HG02623 (cell line): ENCODE data around the gene TBC1D16.
"Not testable (repeated sequence)": the region's sequence is repeated elsewhere in the genome, so short reads cannot be mapped to it uniquely, and the experiment has no call there.

Experiments used
- ATAC-seq: cut with Tn5 transposase; IDR thresholded peaks from one replicate; pipeline ENCODE4 v1.9.1; 2021; ENCODE audit warnings: moderate library complexity; ENCODE audit not compliant: unreplicated experiment

The TBC1D16 gene

GRCh38 chr17:80055597-80055996 is 19.9 kb upstream of the TBC1D16 start:
- no peak for ATAC-seq

DNA sequence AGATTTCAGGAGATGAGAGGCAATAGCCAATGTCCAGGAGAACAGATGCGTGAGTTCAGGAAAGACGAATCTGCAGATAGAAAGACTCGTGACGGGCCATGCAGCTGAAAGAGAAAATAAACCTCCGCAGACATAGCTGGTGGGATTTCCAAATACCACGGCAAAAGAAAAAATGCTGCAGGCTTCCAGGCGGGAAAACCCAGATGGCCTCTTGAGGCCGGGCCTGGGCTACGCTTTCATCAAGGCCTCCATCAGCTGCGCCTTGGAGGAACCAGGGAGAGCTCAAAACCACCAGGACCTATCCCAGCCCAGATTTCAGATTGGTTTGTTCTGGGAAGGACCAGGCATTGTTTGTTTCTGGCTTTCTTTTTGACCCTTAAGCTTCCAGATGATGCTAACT is 17.4 kb upstream of the TBC1D16 start:
- ATAC-seq: no peak

DNA sequence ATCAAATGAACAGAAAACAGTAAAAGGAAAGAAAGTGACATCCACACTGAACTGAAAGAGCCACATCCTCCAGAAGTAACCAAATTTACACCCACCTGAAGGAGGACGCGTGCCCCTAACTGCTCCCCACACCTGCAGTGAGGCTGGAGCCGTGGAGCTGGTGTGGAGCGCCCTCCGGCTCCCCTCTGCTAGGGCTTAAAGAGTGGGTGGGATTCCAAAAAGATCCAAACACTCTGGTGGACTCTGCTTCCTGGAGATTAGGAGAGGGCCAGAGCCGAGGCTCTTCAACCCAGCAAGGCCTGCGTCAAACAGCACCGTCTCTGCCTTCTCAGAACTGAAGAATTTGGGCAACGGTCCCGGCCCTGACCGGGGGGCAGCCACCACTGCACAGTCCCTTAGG is 16.0 kb upstream of the TBC1D16 start:
- ATAC-seq: no peak

DNA sequence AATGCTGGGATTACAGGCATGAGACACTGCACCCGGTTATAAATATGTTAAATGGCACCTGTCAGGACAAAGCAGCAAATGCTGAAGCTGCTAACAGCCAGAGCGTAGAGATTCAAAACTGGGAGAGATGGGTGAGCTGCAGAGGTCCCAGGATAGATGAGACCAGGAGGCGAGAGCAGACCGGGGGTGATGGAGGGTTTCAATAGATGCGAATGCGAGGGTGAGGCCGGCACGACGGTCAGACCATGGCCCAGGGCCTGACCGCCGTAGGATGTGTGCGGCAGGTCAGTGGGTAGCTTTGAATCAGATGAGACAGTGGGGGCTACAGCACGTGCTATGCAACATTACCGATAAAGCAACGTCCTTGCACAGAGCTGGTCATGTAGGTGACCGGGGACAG is 15.0 kb upstream of the TBC1D16 start:
- ATAC-seq: no peak

GRCh38 chr17:80049986-80050385 is 14.3 kb upstream of the TBC1D16 start:
- ATAC-seq: no peak

- no peak for ATAC-seq
Measured at GRCh38 chr17:80047176-80047575, 11.5 kb upstream of the TBC1D16 start.

DNA sequence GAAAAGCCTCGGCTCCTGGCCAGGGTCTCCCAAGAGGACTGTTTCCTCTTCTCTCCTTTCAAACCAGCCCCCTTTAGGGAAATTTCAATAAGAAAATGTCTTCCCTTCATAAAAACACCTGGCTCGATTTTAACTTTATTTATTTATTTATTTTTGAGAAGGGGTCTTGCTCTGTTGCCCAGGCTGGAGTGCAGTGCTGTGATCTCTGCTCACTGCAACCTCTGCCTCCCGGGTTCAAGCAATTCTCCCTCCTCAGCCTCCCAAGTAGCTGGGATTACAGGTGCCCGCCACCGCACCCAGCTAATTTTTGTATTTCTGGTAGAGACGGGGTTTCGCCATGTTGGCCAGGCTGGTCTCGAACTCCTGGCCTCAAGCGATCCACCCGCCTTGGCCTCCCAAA is 11.0 kb upstream of the TBC1D16 start:
- not testable (repeated sequence) for ATAC-seq

- ATAC-seq: no peak
Measured at GRCh38 chr17:80045703-80046102, 10.0 kb upstream of the TBC1D16 start.

- no peak for ATAC-seq
Measured at GRCh38 chr17:80043963-80044362, 8.3 kb upstream of the TBC1D16 start.

GRCh38 chr17:80036715-80037477 is 1.2 kb upstream of the TBC1D16 start:
- no peak for ATAC-seq

DNA sequence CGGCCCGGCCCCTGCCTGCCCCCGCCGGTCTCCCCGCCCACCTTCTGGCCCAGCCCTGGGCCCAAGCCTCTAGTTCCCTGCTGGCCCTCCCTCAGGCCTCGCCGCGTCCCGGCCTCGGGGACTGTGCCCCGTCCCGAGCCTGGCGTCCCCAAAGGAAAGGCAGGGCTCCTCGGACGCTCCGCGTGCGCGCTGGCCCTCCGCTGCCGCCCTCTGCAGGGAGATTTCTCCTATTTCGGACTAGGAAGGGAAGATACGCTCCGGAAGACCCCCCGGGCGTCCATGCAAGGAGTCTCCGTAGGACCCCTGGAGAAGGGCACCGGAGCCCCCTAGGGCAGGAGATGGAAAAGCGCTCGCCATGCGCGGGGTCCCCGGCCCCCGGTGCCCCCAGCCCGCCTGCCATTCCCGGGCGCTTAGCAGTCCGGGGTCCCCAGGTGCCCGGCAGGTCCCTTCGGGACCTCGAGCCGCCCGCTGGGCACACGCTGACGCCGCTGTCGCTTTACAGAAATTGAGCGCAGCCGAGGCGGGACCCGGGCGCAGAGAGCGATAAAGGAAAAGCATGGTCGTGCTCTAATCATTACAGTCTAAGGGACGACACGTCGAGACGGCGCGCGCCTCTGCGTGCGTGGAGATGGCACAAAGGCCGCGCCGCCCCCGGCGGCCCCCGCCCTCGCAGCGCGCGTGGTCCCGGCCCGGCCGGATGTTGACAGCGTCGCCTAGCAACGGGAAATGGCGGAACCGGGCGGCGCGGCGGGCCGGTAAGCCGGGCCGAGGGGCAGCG is 454 bp upstream of the TBC1D16 start, which contains the start of gene CCDC40:
TSS of gene CCDC40 (plus strand) at position 706 of the 778 bp plus-strand sequence. CDS start at position 727, 21 bp downstream.
- ATAC-seq: no peak

- no peak for ATAC-seq
Measured at GRCh38 chr17:80034791-80035686, 633 bp downstream of the TBC1D16 start.

DNA sequence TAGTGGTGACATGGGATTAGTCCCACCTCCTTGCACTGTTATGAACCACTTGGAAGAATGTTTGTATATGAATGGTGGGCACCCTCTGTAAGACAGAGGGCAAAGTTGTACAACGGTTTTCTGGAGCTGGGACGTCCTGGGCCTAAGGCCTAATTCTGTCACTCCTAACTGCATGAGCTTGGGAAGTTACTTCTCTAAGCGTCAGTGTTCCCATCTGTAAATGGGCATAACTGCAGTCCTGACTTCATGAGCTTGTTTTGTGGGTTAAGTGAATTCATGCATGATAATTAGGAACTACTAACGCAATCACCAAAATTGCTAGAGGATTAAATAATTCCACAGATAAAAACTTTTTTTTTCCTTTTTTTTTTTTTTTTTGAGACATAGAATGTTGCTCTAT is 1.8 kb downstream of the TBC1D16 start:
- no peak for ATAC-seq

- ATAC-seq: no peak
Measured at GRCh38 chr17:80032614-80033171, 3.0 kb downstream of the TBC1D16 start.

DNA sequence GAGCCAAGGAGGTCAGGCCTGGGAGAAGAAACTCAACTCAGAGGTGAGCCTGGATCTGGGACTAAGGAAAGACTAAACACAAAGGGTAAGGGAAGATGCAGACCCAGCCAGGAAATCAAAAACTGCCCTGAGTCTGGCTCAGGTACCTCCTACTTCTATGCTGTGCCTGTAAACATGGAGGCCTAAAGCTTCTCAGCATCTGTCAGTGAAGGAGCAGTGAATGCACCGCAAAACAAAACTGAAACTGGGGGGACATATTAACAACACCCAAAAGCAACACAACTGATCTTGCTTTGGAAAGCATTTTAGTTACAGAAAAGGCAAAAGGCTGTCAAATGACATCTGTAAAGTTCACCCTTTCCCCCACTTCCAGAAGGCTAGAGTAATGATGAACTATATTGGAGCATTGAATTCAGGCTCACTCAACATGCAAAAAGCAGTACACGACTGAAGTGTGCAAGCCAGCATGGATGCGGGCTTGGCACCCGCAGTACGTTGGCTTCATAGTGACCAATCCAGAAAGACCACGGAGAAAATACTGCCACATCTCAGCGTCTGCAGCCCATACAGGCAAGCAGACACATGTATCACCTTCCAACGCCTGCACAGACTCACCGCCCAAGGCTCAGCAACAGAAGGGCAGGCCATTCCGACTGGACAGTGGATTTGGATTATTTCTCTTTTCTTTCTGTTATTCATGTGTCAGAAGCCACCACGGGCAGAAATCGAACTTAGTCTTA is 3.8 kb downstream of the TBC1D16 start:
- no peak for ATAC-seq

GRCh38 chr17:80030730-80031410 is 4.8 kb downstream of the TBC1D16 start:
- no peak for ATAC-seq

GRCh38 chr17:80029258-80029974 is 6.3 kb downstream of the TBC1D16 start:
- no peak for ATAC-seq

DNA sequence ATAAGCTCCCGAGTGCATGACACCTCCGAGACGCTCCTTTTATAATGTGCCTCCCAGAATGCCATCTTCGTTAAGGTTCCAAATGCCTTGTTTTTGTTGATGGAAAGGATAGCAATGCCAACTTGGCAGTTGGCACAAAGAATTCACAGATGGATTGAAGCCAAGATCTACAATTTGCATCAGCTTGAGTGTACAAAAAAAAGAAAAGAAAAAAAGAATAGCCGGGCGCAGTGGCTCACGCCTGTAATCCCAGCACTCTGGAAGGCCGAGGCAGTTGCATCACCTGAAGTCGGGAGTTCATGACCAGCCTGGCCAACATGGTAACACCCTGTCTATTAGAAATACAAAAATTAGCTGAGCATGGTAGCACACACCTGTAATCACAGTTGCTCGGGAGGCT is 7.6 kb downstream of the TBC1D16 start:
- no peak for ATAC-seq

- ATAC-seq: no peak
Measured at GRCh38 chr17:80027043-80027435, 8.6 kb downstream of the TBC1D16 start.
